Mucosa of gallbladder (tissue), 1 donor: ENCODE data around the gene IL18BP. TPM values are rescaled to one million over a fixed set of nuclear protein-coding genes. Genes with fewer than 3 reads are reported as not detected.

Source experiments
- DNase-seq: peaks from one replicate; pipeline ENCODE4 v3.0.0-alpha.2; 2020; ENCODE audit warnings: low spot score
- total RNA-seq: library from RNA; stranded (reverse); gene quantifications from one replicate; pipeline ENCODE4 v1.2.1, GENCODE V29; 2021
- donor health status: DM: no; HTN: no; CAD: no.

Gene IL18BP
- total RNA-seq, 1 donor from 2014 or later, result 10.6 TPM

DNA sequence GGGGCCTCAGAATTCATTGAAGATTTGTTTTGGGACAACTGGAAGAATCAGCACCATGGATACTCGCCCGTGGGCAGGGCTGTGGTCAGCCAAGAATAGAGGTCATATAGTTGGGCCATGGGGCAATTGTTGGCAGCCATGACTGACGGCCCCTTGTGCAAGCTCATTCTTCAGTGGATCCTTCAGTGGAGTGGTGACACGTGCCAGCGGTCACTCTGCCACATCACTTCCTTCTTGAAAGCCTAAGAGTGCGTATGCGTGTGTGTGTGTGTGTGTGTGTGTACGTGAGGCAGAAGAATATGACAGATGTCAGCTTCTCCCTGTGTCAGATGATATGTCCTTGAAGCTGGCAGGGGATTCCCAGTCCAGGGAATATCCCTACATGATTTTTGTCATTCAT lies 1.8 kb upstream of the IL18BP start:
- no peak for DNase-seq

DNA sequence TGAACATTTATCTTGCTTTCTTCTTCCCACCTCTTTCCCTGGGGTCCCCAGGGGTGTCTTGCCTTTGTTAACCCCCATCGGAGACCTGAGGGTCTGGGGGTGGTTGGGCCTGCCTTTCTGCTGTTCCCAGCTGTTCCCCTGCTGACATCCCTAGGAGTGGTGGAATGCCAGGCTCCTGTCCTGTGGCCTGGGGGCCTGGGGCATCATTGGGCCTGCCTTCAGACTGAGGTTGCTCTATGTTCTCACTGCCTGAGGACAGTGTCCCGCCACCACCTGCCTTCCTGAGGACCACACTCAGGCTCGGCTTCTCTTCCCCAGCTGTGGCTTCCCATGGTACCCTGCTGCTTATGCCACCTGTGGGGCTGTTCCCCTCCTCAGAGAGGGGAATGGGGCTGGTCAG lies 1.1 kb upstream of the IL18BP start:
- DNase-seq, result no peak

DNA sequence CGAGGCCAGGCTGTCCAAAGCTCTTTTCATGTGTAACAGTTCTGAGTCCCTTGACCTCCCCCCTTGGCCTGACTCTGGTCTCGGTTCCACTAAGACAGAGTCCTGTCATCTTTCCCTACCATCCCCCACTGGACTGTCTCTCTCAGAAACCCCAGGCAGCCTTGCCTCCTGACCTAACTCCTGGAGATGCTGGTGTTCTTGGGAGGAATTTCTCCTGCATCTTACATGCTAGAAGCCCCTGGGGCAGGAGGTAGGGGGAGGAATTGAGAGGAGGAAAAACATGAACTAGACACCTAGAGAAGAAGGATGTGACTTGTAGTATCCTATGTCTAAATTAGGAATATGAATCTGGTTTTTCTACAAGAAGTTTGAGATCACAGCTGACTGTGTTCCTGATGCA lies 648 bp upstream of the IL18BP start:
- DNase-seq, result no peak

DNA sequence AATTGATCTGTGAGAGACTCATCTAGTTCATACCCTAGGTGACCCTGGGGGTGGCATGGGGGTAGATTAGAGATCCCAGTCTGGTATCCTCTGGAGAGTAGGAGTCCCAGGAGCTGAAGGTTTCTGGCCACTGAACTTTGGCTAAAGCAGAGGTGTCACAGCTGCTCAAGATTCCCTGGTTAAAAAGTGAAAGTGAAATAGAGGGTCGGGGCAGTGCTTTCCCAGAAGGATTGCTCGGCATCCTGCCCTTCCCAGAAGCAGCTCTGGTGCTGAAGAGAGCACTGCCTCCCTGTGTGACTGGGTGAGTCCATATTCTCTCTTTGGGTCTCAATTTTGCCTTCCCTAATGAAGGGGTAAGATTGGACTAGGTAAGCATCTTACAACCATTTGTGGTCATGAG lies 653 bp downstream of the IL18BP start:
- no peak for DNase-seq

DNA sequence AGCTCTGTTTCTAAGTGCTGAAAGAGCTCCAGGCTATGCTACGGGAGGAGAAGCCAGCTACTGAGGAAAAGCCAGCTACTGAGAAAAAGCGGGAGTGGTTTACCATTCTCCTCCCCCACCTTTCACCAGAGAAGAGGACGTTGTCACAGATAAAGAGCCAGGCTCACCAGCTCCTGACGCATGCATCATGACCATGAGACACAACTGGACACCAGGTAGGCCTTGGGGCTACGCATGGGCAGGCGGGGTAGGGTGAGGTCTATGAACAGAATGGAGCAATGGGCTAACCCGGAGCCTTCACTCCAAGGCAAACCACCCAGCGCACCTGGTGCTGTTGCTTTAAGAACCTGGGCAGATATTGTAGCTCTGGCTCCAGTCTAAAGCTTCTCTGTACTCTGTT lies 1.1 kb downstream of the IL18BP start:
- no peak for DNase-seq

DNA sequence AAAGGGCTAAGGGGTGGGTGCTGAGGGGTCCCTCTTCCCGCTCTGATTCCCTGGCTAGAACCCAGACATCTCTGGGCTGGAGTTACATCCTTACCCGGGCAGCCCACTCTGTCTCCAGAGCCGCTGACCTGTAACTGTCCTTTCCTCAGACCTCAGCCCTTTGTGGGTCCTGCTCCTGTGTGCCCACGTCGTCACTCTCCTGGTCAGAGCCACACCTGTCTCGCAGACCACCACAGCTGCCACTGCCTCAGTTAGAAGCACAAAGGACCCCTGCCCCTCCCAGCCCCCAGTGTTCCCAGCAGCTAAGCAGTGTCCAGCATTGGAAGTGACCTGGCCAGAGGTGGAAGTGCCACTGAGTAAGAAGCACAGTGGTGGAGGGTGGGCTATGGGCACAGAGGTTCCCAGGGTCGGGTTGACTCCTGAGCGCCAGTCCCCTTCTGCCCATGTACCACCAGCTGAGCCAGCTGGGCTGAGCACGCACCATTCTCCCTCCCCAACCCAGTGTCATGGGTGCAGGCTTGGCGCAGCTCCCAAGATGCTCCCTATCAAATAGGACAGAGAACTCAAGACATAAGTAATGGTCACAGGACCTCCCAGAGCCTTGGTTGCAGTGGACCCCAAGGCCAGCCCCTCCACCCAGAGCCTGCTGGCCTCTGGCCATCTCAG lies 1.6 kb downstream of the IL18BP start:
- no peak for DNase-seq

DNA sequence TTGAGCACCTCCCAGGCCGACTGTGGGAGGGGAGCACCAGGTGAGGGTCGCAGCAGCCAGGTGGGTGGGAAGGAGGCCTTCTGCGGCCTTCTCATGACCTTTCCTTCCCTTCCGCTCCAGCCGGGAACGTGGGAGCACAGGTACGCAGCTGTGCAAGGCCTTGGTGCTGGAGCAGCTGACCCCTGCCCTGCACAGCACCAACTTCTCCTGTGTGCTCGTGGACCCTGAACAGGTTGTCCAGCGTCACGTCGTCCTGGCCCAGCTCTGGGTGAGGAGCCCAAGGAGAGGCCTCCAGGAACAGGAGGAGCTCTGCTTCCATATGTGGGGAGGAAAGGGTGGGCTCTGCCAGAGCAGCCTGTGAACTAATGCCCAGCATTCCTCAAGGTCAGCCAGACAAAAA lies 2.6 kb downstream of the IL18BP start:
- DNase-seq, result no peak

DNA sequence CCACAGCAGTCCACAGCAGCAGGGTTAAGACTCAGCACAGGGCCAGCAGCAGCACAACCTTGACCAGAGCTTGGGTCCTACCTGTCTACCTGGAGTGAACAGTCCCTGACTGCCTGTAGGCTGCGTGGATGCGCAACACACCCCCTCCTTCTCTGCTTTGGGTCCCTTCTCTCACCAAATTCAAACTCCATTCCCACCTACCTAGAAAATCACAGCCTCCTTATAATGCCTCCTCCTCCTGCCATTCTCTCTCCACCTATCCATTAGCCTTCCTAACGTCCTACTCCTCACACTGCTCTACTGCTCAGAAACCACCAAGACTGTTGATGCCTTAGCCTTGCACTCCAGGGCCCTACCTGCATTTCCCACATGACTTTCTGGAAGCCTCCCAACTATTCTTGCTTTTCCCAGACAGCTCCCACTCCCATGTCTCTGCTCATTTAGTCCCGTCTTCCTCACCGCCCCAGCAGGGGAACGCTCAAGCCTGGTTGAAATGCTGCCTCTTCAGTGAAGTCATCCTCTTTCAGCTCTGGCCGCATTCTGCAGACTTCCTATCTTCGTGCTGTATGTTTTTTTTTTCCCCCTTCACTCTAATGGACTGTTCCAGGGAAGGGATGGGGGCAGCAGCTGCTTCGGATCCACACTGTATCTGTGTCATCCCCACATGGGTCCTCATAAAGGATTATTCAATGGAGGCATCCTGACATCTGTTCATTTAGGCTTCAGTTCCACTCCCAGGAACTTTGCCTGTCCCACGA lies 3.3 kb downstream of the IL18BP start:
- DNase-seq, result no peak

DNA sequence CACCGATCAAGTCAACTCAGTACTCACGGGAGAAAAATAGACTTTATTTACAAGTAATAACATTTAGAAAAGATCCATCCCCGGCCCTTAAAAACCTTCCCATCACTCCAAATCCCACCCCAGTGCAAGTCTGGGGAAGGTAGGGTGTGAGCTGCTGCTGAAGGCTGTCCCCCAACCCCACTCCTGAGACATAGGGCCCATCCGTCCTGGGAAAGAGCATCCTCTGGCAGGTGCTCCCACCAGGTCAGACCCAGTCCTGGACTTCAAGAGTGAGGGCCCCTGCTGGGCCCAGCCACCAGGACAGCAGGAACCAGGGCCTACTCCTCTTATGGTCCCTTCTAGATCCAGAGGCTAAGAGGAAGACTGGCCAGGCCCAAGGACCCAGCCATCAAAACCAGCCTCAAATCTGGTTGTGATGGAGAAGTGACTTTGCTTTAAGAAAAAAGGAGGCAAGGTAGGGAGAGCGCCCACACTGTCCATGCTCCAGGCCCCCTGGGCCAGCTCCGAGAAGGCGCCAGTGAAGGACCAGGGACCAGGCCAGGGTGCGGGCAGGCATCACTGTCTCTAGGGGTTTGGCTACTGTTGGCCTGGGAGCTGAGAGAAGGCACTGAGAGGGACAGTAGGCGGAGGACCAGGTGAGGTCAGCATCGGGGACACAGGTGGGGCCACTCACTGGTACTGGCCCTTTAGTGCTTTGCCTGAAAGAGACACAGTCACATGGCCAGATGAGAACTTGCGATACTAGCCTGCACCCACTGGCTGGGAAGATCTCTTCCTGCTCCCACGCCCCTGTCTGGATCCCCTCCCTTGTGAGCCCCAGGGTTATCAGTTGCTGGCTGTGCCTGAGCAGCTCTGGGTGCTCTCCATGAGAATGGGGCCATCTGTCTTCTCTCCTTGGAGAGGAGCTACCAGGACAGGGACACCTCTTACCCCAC lies 4.4 kb downstream of the IL18BP start:
- DNase-seq, result no peak

DNA sequence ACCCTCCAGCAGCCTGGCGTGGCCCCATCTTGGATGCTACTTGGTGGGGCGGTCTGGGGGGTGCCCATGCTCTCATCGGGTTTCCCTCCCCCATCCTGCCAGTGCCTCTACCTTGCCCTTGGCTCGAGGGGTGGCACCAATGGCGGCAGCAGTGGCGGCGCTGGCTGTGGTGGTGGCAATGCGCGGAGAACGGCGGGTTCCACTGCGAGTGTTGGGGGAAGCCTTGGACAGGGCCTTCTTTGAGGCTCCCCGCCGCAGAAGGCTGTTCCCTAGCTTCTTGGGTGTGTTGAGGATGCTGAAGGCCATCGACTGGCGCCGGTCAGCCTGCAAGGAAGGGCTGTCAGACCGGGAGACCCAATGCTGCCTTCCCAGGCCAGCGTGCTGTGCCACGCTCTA lies 5.1 kb downstream of the IL18BP start:
- DNase-seq, result no peak

DNA sequence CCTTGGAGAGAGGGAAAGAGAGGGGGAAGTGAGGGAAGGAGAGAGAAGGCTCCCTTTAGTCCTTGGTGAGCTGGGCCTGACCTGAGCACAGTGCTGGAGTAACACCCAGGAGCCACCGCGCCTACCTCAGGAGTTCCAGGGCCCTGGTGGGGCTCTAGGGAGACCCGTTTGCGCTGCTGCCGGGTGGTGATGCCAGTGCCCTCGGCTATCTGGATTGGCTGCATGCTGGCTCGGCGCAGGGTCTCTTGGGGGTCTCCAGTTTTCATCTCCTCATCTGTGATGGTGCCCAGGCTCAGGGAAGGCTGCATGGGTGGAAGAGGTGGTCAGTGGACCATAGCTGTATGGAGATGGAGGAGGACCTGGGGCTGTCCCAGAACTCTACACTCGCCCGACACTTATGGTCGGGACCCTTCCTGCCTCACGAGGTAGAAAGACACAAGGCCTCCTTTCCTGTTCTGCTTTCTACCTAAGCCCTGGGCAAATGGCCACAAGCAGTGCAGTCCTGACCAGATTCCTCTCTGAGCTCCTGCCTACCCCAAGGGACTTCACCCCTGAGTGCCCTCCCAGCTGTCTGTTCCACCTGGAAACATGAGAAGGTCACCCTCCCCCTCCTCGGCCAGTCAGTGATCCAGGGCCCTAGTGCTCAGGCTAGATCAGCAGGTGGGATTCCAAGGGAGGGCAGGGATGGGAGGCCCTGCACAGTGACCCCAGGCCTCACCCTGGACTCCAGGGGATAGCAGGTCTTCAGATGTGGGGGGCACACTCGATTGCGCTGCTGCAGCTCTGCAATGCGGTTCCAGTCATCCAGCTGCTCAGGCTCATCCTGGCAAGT lies 6.0 kb downstream of the IL18BP start:
- no peak for DNase-seq

DNA sequence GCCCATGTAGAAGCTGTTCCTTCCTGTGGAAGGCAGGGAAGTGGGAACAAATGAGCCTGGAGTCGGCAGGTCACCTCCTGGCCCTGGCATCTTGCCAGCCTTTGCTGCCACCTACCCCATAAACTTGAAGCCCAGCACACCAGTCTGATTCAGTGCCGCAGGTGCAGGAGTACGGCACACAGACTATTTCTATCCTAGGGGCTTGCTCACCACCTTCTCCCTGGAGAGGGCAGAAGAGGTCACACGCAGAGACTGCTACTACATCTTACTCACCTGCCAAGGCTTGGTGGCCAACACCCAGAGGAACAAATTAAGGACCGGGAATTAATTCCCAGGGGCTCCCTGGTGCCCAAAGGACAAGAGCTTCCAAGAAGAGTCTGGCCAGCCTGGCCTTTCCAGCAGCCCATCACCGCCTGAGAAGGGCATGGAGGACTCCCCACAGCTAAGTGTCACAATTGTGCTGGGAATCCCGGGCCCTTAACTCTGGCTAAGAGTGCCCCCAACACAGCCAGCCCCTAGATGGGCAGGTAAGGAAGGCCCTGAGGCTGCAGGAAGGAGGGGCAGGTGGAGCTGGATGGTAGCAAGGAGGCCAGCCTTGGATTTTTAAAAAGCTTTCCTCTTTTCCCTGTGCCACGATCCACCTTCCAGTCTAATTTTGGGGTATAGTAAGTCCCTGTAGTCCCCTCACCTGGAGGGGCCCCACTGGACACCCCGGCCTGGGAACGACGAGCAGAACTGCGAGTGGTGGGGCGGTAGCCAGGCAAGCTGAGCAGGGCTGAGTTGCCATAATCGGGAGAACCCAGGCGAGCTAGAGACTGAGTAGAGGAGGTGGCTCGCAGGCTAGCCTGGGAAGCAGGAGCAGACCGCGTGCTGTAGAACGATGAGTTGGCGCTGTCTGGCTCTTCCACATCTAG lies 6.9 kb downstream of the IL18BP start:
- no peak for DNase-seq

DNA sequence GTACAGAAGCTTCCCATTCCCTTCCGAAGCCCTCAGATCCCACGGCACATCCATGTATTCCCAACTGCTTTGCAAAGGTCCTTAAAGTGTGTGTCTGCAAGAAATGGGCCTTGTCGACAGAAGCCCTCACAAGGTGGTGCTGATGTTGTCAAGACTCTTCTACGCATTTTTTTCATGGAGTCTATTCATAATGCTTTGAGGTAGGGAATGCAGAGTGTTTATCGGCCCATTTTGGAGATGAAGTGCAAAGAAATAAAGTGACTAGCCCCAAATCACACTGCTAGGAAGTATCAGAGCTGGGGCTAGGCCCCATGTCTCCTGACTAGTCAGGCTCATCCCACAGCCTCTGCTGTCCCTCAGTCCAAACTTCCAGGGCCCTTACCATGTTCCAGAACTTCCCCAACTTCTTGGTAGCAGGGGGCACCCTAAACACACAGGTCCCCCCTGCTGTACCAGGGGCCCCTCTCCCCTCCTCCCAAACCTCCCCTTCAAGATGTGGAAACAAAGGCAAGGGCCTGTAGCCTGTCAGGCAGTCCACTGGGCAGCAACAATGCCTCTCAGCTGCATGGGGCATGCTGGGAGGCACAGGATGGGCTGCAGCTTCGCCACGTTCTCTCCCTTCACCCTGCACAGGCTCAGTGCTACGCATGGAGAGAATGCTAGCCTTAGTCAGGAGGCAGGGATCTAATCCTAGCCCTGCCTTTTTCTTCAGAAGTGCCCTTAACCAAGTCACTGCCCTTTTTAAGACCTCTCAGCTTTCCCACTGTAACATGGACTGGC lies 7.8 kb downstream of the IL18BP start:
- no peak for DNase-seq

DNA sequence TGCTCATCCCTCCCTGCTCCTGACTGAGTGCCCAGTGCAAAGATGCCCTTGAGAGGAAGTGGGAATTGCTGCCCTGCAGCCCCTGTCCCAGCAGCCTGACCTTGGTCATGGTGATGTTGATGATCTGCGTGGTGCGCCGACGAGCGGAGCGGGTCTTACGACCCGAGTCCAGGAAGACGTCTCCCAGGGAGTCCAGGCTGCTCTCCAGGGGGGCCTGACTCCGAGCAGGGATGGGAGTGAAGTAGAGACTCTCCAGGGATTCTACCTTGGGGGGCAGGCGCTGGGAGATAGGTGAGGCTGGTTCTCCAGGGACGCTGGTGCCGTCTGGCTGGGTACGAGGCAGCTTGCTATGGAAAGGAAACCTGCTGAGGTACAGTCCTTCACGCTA lies 8.4 kb downstream of the IL18BP start:
- DNase-seq, result no peak

DNA sequence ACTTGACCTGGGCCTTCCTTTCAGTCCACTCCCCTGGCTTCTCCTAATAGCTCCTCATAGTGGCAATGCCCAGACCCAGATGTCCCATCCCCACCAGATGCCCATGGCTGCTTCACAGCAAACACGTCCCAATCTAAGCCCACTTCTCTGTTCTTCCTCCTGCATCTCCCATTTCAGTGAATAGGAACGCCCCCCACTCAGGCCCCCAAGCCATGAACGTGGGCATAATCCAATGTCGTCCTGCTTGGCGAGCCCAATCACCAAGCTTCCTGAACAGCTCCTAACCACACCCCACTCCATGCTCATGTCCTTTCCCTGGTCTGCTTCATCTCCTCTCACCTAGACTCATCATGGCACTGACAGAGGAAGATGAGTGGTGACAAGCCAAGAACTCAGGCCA lies 8.9 kb downstream of the IL18BP start:
- DNase-seq, result no peak

DNA sequence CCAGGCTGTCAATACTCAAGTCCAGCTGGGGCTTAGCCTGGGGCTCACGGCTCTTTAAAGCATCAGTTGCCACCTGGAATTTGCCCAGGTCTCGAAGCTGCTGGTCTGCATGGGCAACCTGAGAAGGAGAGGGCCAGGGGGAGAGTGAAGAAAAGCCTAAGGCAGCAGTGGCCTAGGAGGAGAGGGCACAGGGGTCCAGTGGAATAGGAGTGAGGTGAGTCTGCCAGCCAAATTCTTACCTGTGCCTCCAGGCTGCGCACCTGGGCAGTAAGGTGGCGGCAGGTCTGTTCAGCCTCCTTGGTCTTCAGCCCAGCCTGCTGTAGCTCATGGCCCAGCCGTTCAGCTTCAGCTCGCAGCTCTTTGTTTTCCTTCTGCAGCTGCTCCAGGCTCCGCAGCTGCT lies 10.0 kb downstream of the IL18BP start:
- DNase-seq, result no peak

DNA sequence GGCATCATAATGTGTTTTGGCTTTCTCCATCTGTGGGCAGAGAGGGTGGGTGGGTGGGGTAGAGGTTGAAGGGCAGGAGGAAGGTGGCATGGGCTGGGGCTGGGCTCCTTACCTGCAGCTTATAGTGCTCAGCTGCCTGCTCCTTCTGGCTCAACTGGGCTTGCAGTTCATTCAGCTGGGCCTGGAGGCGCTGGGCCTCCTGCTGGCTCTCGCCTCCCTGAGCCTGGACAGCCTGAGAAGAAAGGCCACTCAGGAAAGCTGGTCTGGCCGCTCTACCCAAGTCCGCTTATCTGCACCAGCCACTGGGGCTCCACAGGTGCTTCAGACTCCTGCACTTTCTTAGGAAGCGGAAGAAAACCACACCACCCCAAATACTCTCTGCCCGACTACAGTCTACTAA lies 10.4 kb downstream of the IL18BP start:
- no peak for DNase-seq

DNA sequence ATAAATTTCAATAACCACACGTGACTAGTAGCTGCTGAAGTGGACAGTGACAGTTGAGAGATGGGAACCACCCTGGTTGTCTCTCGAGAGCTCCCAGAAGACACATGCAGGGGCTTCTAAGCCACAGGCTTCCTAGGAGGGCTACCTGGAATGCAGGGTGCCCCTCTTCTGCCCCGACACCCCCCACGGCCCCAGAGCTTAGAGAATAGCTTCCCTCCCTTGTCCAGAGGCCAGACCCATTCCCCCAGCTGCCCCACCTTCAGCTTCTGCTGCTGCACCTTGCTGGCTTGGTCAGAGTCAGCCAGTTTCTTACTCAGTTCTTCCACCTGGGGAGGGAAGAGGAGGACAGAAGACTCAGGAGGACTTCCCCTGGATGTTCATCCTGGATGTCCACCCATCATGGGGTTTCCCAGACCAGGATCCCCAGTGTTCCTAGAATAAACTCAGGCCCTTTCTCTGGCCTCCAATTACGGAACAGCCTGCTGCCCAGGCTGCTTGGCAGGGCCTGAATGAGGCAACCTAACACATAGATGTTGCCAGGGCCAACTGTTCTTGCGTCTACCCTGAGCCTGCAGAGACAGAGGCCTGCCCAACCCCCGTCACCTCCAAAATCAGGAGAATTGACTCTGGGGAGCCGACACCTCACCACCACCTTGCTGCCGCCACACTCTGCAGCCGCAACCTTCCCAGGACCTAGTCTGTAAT lies 12.0 kb downstream of the IL18BP start:
- no peak for DNase-seq

DNA sequence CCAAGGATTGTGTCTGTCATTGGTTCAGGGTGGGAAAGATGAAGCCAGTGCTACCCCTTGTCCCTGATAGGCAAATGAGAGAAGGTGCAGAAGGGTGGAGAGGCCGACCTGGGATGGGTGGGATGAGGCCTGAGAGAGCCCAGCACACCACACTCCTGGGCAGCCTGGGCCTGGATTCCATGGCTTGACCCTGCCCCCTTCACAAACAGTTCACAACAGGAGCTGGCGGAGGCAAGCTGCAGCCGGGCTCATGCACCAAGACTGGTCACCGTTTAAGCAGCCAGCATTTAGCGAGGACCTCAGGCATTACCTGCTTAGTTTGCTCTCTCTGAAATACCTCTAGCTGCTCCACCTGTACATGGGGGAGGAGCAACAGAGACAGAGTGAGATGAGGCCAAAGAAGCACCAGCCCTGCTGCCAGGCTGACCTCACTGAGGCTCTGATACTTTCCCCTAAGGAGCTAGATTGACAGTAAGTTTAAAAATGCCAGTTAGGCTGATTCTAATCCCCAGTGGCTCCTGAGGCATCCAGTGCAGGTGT lies 13.5 kb downstream of the IL18BP start:
- DNase-seq, result no peak
